ENCODE measurements around the gene SLC22A23.

GRCh38 chr6:3376893-3377535 lies 79.8 kb downstream of the SLC22A23 start:
- TF ChIP-seq CTCF (IDR thresholded peaks at IDR 0.05): no peak
- no peak for TF ChIP-seq POLR2A (IDR thresholded peaks at IDR 0.05)
